KMS-11 (cell line): Measurements from ENCODE around the gene IGFBP4.

Experiments
- H2AFZ ChIP-seq: fragments of 200-600 bp; sonication (generic); 2 replicates; pipeline ENCODE4 v1.6.1; 2016; ENCODE audit warnings: antibody characterized with exemption, mixed run types, low read depth
- H3K27ac ChIP-seq: fragments of 200-600 bp; sonication (generic); 2 replicates; pipeline ENCODE4 v1.6.1; 2016; ENCODE audit warnings: mild to moderate bottlenecking, mixed run types
- H3K27me3 ChIP-seq: fragments of 200-600 bp; sonication (generic); 2 replicates; pipeline ENCODE4 v1.6.1; 2017; ENCODE audit warnings: mild to moderate bottlenecking, low read depth, mixed run types, moderate library complexity; ENCODE audit not compliant: insufficient read depth
- H3K36me3 ChIP-seq: fragments of 200-600 bp; sonication (generic); 2 replicates; pipeline ENCODE4 v1.6.1; 2017; ENCODE audit warnings: mild to moderate bottlenecking, mixed run types; ENCODE audit not compliant: insufficient read depth
- H3K4me1 ChIP-seq: fragments of 200-600 bp; sonication (generic); 2 replicates; pipeline ENCODE4 v1.6.1; 2016; ENCODE audit warnings: mild to moderate bottlenecking, low read depth, mixed run types; ENCODE audit not compliant: poor library complexity, severe bottlenecking
- H3K4me2 ChIP-seq: fragments of 200-600 bp; sonication (generic); 2 replicates; pipeline ENCODE4 v1.7.0; 2016; ENCODE audit warnings: mild to moderate bottlenecking, mixed run types
- H3K4me3 ChIP-seq: fragments of 200-600 bp; sonication (generic); IDR thresholded peaks from 2 replicates; pipeline ENCODE4 v1.6.1; 2017; ENCODE audit warnings: low read depth, low read length, mixed read lengths; ENCODE audit not compliant: insufficient read depth
- H3K79me2 ChIP-seq: fragments of 200-600 bp; sonication (generic); 2 replicates; pipeline ENCODE4 v1.6.1; 2016; ENCODE audit warnings: low read depth, mixed run types; ENCODE audit not compliant: insufficient read depth
- H3K9ac ChIP-seq: fragments of 200-600 bp; sonication (generic); 2 replicates; pipeline ENCODE4 v1.6.1; 2016; ENCODE audit warnings: mild to moderate bottlenecking, mixed run types
- H4K20me1 ChIP-seq: fragments of 200-600 bp; sonication (generic); 2 replicates; pipeline ENCODE4 v1.6.1; 2016; ENCODE audit warnings: mild to moderate bottlenecking, mixed run types; ENCODE audit not compliant: insufficient read depth
- TF ChIP-seq, protein P1 (sequence below): fragments of 200-600 bp; sonication (generic); conservative IDR thresholded peaks from 2 replicates; pipeline ENCODE4 v1.6.1; 2017; ENCODE audit warnings: low read depth, mild to moderate bottlenecking, antibody characterized with exemption, low read length, moderate library complexity, mixed read lengths

Gene IGFBP4

DNA sequence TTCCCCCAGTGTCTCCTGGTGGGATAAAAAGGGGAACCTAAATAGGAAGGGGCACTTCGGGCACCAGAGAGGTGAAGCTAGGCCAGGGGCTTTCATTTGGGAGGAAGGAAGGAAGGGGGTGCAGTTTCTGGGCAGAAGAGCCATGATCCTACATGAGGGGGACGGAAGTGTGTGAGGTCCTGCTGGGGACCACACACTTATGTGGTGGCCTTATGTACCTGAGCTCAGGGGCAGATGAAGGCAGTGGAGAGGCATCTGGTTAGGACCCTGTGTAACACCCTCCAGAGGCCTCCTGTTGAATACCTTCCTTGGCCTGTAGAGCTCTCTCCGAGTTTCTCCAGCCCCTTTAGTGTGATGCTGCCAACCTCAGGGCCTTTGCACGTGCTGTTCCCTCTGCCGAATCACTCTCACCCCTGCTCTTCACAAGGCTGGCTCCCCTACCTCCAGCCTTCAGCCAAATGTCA, 21.2 kb downstream of the IGFBP4 start:
- no peaks in the 10 kb centered on the region for H3K79me2 ChIP-seq
- H2AFZ ChIP-seq: no peak overlapping the region
- TF ChIP-seq, protein P1, sequence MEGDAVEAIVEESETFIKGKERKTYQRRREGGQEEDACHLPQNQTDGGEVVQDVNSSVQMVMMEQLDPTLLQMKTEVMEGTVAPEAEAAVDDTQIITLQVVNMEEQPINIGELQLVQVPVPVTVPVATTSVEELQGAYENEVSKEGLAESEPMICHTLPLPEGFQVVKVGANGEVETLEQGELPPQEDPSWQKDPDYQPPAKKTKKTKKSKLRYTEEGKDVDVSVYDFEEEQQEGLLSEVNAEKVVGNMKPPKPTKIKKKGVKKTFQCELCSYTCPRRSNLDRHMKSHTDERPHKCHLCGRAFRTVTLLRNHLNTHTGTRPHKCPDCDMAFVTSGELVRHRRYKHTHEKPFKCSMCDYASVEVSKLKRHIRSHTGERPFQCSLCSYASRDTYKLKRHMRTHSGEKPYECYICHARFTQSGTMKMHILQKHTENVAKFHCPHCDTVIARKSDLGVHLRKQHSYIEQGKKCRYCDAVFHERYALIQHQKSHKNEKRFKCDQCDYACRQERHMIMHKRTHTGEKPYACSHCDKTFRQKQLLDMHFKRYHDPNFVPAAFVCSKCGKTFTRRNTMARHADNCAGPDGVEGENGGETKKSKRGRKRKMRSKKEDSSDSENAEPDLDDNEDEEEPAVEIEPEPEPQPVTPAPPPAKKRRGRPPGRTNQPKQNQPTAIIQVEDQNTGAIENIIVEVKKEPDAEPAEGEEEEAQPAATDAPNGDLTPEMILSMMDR: no peak

DNA sequence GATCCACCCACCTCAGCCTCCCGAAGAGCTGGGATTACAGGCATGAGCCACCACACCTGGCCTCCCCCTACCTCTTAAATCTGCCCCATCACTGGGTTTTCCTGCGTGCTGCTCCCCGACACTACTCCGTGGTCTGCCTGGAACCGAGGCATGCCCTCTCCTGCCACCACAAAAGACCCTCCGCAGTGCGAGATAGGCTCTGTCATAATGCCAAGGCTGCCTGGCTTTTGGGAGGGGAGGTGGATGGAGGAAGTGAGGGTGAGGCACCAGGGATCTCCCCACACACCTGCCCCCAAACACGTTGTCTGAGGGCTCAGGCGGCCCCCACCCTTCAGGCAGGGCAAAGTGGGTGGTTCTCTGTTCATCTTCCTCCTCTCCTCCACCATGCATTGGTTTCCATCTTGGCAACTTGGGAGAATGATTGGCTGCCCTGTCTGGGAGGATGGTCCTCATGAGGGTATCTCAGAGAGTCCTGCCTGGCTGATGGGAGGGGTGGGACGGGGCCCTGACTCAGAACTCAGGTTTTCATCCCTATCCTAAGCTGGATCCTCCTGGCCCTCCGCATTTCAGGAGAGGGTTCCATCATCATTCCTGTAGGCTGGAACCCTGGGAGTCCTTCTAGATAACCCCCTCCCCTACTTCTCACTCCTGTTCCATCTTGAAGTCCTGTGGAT, 23.2 kb downstream of the IGFBP4 start:
- no peak overlapping the region for H3K4me3 ChIP-seq
- H3K4me1 ChIP-seq: no peaks in the 10 kb centered on the region
- no peaks in the 10 kb centered on the region for H4K20me1 ChIP-seq
- TF ChIP-seq, protein P1: no peak
- no peak overlapping the region for H3K27ac ChIP-seq
- no peaks in the 10 kb centered on the region for H3K36me3 ChIP-seq
- no peaks in the 10 kb centered on the region for H3K79me2 ChIP-seq
- no peak overlapping the region for H3K9ac ChIP-seq
- peaks cover 34% of the 10 kb centered on the region; the same call in 1 of the 2 replicates for H3K27me3 ChIP-seq
- H3K4me2 ChIP-seq: no peak overlapping the region
- no peak overlapping the region for H2AFZ ChIP-seq

More for the DNA sequence above, 21.2 kb downstream of the IGFBP4 start:
- Histone ChIP-seq H3K36me3 (no peaks in the 10 kb centered on the region), H3K9ac (no peak overlapping the region), H4K20me1 (no peaks in the 10 kb centered on the region), H3K27me3 (peaks cover 29% of the 10 kb centered on the region; the same call in 1 of the 2 replicates), H3K4me3 (no peak overlapping the region), H3K4me2 (no peak overlapping the region), H3K27ac (no peak overlapping the region), H3K4me1 (no peaks in the 10 kb centered on the region)

DNA sequence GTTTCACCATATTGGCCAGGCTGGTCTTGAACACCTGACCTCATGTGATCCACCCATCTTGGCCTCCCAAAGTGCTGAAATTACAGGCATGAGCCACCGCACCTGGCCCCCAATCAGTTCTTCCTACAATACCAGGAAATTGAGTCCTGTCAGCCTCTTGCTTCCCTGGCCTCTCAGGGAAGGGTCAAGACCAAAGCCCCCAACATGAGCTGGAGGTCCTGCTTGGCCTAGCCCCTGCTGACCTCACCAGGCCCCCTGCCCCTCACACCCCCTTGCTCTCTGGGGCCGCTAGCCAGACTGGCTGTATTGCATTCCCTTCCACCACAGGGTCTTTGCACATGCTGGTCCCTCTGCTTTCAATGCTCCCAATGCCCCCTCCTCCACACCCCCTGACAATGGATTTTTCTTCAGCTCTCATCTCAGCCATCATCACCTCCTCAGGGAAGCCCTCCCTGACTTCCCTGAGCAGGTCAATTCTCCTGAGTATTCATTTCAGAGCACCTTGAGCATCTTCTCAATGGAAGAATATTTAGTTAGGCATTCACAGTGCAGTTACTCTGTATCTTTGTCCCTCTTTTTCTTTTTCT, 24.1 kb downstream of the IGFBP4 start:
- Histone ChIP-seq H3K36me3 (no peaks in the 10 kb centered on the region), H3K4me2 (no peak overlapping the region), H3K9ac (no peak overlapping the region), H3K4me3 (no peak overlapping the region), H3K79me2 (no peaks in the 10 kb centered on the region), H3K4me1 (no peaks in the 10 kb centered on the region), H4K20me1 (no peaks in the 10 kb centered on the region), H3K27ac (no peak overlapping the region), H3K27me3 (peaks cover 34% of the 10 kb centered on the region; the same call in 1 of the 2 replicates), H2AFZ (no peak overlapping the region)
- TF ChIP-seq, protein P1: no peak

DNA sequence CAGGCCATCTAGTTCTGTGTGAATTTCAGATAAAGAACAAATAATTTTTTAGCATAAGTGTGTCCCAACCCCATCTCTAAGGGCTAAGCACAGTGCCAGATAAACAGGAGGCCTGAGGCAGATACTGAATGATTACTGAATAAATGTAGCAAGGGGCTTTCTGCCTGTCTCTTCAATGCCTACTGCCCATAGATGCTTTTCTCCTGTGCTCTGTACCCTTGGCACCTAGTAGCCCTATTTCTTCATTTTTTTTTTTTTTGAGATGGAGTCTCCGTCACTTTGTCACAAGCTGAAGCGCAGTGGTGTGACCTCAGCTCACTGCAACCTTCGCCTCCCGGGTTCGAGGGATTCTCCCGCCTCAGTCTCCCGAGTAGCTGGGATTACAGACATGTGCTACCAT, 25.3 kb downstream of the IGFBP4 start:
- Histone ChIP-seq H3K36me3 (no peaks in the 10 kb centered on the region), H3K4me1 (no peaks in the 10 kb centered on the region)

More for the DNA sequence above, 25.3 kb downstream of the IGFBP4 start:
- peaks cover 27% of the 10 kb centered on the region; the same call in 1 of the 2 replicates for H3K27me3 ChIP-seq
- no peak overlapping the region for H3K27ac ChIP-seq
- H3K4me3 ChIP-seq: no peak overlapping the region
- no peaks in the 10 kb centered on the region for H4K20me1 ChIP-seq
- no peaks in the 10 kb centered on the region for H3K79me2 ChIP-seq
- no peak overlapping the region for H3K9ac ChIP-seq
- H2AFZ ChIP-seq: no peak overlapping the region
- TF ChIP-seq, protein P1: no peak
- no peak overlapping the region for H3K4me2 ChIP-seq
